H1 (cell line): ENCODE measurements around the gene OTOP1. TPM values are rescaled to one million over a fixed set of nuclear protein-coding genes. Genes with fewer than 3 reads are reported as not detected.

ENCODE experiments used
- CTCF ChIA-PET: fragments of 300-600 bp; sonication (Branson Sonifier 250); formaldehyde crosslinking; loops from one replicate; lab custom pipeline; 2021; ENCODE audit not compliant: partially characterized antibody; lab: Charles Lee
- POLR2A ChIA-PET: fragments of 300-600 bp; sonication (Branson Sonifier 250); formaldehyde crosslinking; loops from one replicate; lab custom pipeline; 2021; ENCODE audit warnings: inconsistent platforms; ENCODE audit not compliant: partially characterized antibody; lab: Charles Lee
- DNase-seq, 2 experiments: peaks; one replicate each; pipeline versions ENCODE4 v3.0.0 to v3.0.0-alpha.2; 2010 to 2022; ENCODE audit warnings: low spot score in 2 of 2, low read depth in 1 of 2, mixed read lengths in 1 of 2
- FAIRE-seq: peaks from 2 replicates; lab custom pipeline; 2011; peaks lifted over from hg19 to GRCh38; lab: Jason Lieb, UNC
- H2AFZ ChIP-seq: 2 replicates; pipeline ENCODE4 v1.8.1; 2012; ENCODE audit warnings: low read length, inconsistent platforms
- H2AK5ac ChIP-seq: 2 replicates; pipeline ENCODE4 v1.6.1; 2013; ENCODE audit warnings: low read depth, low read length
- H2BK120ac ChIP-seq: replicated peaks from 2 replicates; pipeline ENCODE3; 2013; ENCODE audit warnings: low read depth, low read length, inconsistent platforms
- H2BK12ac ChIP-seq: 2 replicates; pipeline ENCODE4 v1.6.1; 2013; ENCODE audit warnings: low read depth, low read length
- H2BK15ac ChIP-seq: 2 replicates; pipeline ENCODE4 v1.6.1; 2013; ENCODE audit warnings: low read length
- H2BK20ac ChIP-seq: 2 replicates; pipeline ENCODE4 v1.6.1; 2013; ENCODE audit warnings: low read length
- H2BK5ac ChIP-seq: 2 replicates; pipeline ENCODE4 v1.6.1; 2013; ENCODE audit warnings: low read depth, low read length
- H3K14ac ChIP-seq: 2 replicates; pipeline ENCODE4 v1.6.1; 2013; ENCODE audit warnings: inconsistent platforms; ENCODE audit not compliant: insufficient read length
- H3K18ac ChIP-seq: 2 replicates; pipeline ENCODE4 v1.6.1; 2013; ENCODE audit warnings: low read length; ENCODE audit errors: extremely low read depth
- H3K23ac ChIP-seq: 2 replicates; pipeline ENCODE4 v1.6.1; 2013; ENCODE audit warnings: inconsistent platforms; ENCODE audit not compliant: insufficient read length
- H3K23me2 ChIP-seq: 2 replicates; pipeline ENCODE4 v1.6.1; 2013; ENCODE audit warnings: low read depth, low read length
- H3K27ac ChIP-seq: 2 replicates; pipeline ENCODE4 v1.6.1; 2011; ENCODE audit warnings: low read depth, low read length, inconsistent platforms
- H3K27me3 ChIP-seq, 4 experiments: replicated peaks in 1 of 4; 1 replicate in 1 of 4; 2 replicates in 3 of 4; pipeline versions ENCODE4 v1.6.1 to v1.8.1; 2011 to 2013; ENCODE audit warnings: low read length in 3 of 4, mild to moderate bottlenecking in 3 of 4, inconsistent platforms in 2 of 4, mixed read lengths in 2 of 4, moderate library complexity in 1 of 4; ENCODE audit not compliant: control insufficient read depth in 3 of 4, insufficient read depth in 3 of 4; ENCODE audit errors: extremely low read depth in 1 of 4
- H3K36me3 ChIP-seq, 4 experiments: 2 replicates each; pipeline versions ENCODE4 v1.6.1 to v1.8.1; 2011 to 2013; ENCODE audit warnings: mild to moderate bottlenecking in 4 of 4, low read length in 3 of 4, moderate library complexity in 2 of 4, control low read depth in 1 of 4, inconsistent platforms in 1 of 4; ENCODE audit not compliant: insufficient read depth in 4 of 4, control insufficient read depth in 2 of 4
- H3K4ac ChIP-seq: replicated peaks from 2 replicates; pipeline ENCODE3; 2013; ENCODE audit warnings: low read length, low read depth, mixed read lengths, inconsistent platforms; ENCODE audit not compliant: insufficient read length
- H3K4me1 ChIP-seq, 4 experiments: replicated peaks in 1 of 4; 1 replicate in 1 of 4; 2 replicates in 3 of 4; pipeline versions ENCODE4 v1.6.1 to v1.8.1; 2011 to 2013; ENCODE audit warnings: low read length in 3 of 4, inconsistent platforms in 2 of 4, mixed read lengths in 1 of 4; ENCODE audit not compliant: insufficient read depth in 4 of 4, control insufficient read depth in 3 of 4
- H3K4me2 ChIP-seq, 2 experiments: 2 replicates each; pipeline versions ENCODE4 v1.6.1 to v1.8.1; 2011 to 2013; ENCODE audit warnings: low read depth in 2 of 2, low read length in 2 of 2, control low read depth in 1 of 2, inconsistent platforms in 1 of 2, mild to moderate bottlenecking in 1 of 2; ENCODE audit not compliant: insufficient read depth in 1 of 2
- H3K4me3 ChIP-seq, 4 experiments: fragments of 200-600, 300-600 bp in 1 of 4; sonication (generic), shearing (Covaris generic), sonication (Bioruptor Twin) in 1 of 4; 2 replicates each; pipeline versions ENCODE4 v1.5.1 to v1.8.1; 2011 to 2016; ENCODE audit warnings: low read length in 4 of 4, low read depth in 3 of 4, control low read depth in 2 of 4, inconsistent platforms in 2 of 4, mild to moderate bottlenecking in 2 of 4, mixed read lengths in 1 of 4, moderate library complexity in 1 of 4; ENCODE audit not compliant: insufficient read depth in 2 of 4; ENCODE audit errors: extremely low read depth in 1 of 4
- H3K56ac ChIP-seq: replicated peaks from 2 replicates; pipeline ENCODE3; 2013; ENCODE audit warnings: low read depth, mild to moderate bottlenecking, mixed read lengths, low read length, inconsistent platforms; ENCODE audit not compliant: insufficient read length
- H3K79me1 ChIP-seq: 2 replicates; pipeline ENCODE4 v1.6.1; 2013; ENCODE audit warnings: low read depth, low read length, control low read depth
- H3K79me2 ChIP-seq, 2 experiments: 2 replicates each; pipeline versions ENCODE4 v1.6.1 to v1.8.1; 2012 to 2013; ENCODE audit warnings: low read length in 2 of 2, mild to moderate bottlenecking in 2 of 2, inconsistent platforms in 1 of 2; ENCODE audit not compliant: insufficient read depth in 2 of 2, control insufficient read depth in 1 of 2
- H3K9ac ChIP-seq, 4 experiments: replicated peaks in 1 of 4; 1 replicate in 1 of 4; 2 replicates in 3 of 4; pipeline versions ENCODE4 v1.6.1 to v1.8.1; 2011 to 2013; ENCODE audit warnings: low read depth in 3 of 4, low read length in 3 of 4, control low read depth in 2 of 4, mild to moderate bottlenecking in 2 of 4, moderate library complexity in 2 of 4, inconsistent platforms in 1 of 4; ENCODE audit errors: extremely low read depth in 1 of 4
- H3K9me3 ChIP-seq, 2 experiments: 2 replicates each; pipeline versions ENCODE4 v1.6.1 to v1.8.1; 2012 to 2013; ENCODE audit warnings: mild to moderate bottlenecking in 2 of 2, moderate library complexity in 2 of 2, control low read depth in 1 of 2, inconsistent platforms in 1 of 2, low read depth in 1 of 2, low read length in 1 of 2, mixed read lengths in 1 of 2; ENCODE audit not compliant: insufficient read depth in 2 of 2
- H4K20me1 ChIP-seq, 2 experiments: replicated peaks in 1 of 2; 2 replicates each; pipeline versions ENCODE3 to v1.8.1; 2011 to 2013; ENCODE audit warnings: inconsistent platforms in 2 of 2, low read length in 2 of 2, mild to moderate bottlenecking in 1 of 2; ENCODE audit not compliant: insufficient read depth in 2 of 2, control insufficient read depth in 1 of 2
- H4K5ac ChIP-seq: 2 replicates; pipeline ENCODE4 v1.6.1; 2013; ENCODE audit warnings: low read length, low read depth, mixed read lengths, inconsistent platforms; ENCODE audit not compliant: insufficient read length
- H4K8ac ChIP-seq: 2 replicates; pipeline ENCODE4 v1.8.0; 2013; ENCODE audit warnings: mild to moderate bottlenecking, moderate library complexity, low read length, inconsistent platforms; ENCODE audit not compliant: insufficient read depth; ENCODE audit errors: extremely low read depth
- H4K91ac ChIP-seq: replicated peaks from 2 replicates; pipeline ENCODE3; 2013; ENCODE audit warnings: low read length, mixed read lengths, inconsistent platforms; ENCODE audit not compliant: insufficient read length
- EP300 ChIP-seq, 2 experiments: IDR thresholded peaks; 1 replicate in 1 of 2; 2 replicates in 1 of 2; pipeline ENCODE4 v1.6.1; 2011 to 2012; ENCODE audit warnings: low read depth in 2 of 2, low read length in 2 of 2, mild to moderate bottlenecking in 2 of 2, borderline replicate concordance in 1 of 2, inconsistent platforms in 1 of 2, moderate library complexity in 1 of 2
- GTF2F1 ChIP-seq: IDR thresholded peaks from 2 replicates; pipeline ENCODE4 v1.6.1; 2012; ENCODE audit warnings: low read depth, low read length, improper control_type of control experiment, borderline replicate concordance
- PHF8 ChIP-seq: fragments of 200-600 bp; sonication (generic); conservative IDR thresholded peaks from 2 replicates; pipeline ENCODE4 v1.7.1; 2012; ENCODE audit warnings: low read depth, mild to moderate bottlenecking, inconsistent platforms, low read length, moderate library complexity
- SRF ChIP-seq: IDR thresholded peaks from 2 replicates; pipeline ENCODE4 v1.6.1; 2011; ENCODE audit warnings: mild to moderate bottlenecking, low read depth, low read length, moderate library complexity
- TAF7 ChIP-seq: optimal IDR thresholded peaks from 2 replicates; pipeline ENCODE3; 2011; ENCODE audit warnings: low read depth, mild to moderate bottlenecking, inconsistent platforms, low read length, moderate library complexity, borderline replicate concordance
- TCF12 ChIP-seq: IDR thresholded peaks from 2 replicates; pipeline ENCODE4 v1.6.1; 2011; ENCODE audit warnings: low read depth, mild to moderate bottlenecking, low read length
- WGBS, 2 experiments: shearing (Covaris generic) in 1 of 2; methylation state at CpG; one replicate each; pipeline versions ENCODE4 v1.1.6 to v1.1.7; 2013 to 2015; ENCODE audit warnings: low lambda C conversion rate in 2 of 2, mixed read lengths in 2 of 2, inconsistent platforms in 1 of 2, low coverage in 1 of 2, missing lambda C conversion rate in 1 of 2; ENCODE audit not compliant: insufficient replicate concordance in 2 of 2, insufficient coverage in 1 of 2, insufficient read length in 1 of 2; ENCODE audit errors: extremely low coverage in 1 of 2, missing lambda C conversion rate in 1 of 2; 5-methylcytosine and 5-hydroxymethylcytosine counted together
- polyA plus RNA-seq, 7 experiments: library from polyadenylated mRNA; depleted of rRNA in 3 of 7; stranded (reverse) in 5 of 7; unstranded in 2 of 7; fragments of >200 nt in 5 of 7; fragments of 200-250 nt in 2 of 7; gene quantifications; 1 replicate in 5 of 7; 2 replicates in 1 of 7; 4 replicates in 1 of 7; pipeline versions ENCODE4 v1.2.1 to v1.2.3, GENCODE V29; 2011 to 2013; ENCODE audit warnings: missing spikeins in 2 of 7, mixed read lengths in 2 of 7
- total RNA-seq: library from RNA; stranded (reverse); fragmentation: NEBNext Ultra II Directional; extraction: Animal tissue kit (Norgen Biotek cat#: 25700); gene quantifications from 2 replicates; pipeline ENCODE4 v1.2.1, GENCODE V29; 2021

The OTOP1 gene
- total and polyA plus RNA-seq, 2 of the 8 experiments (the other 6 are each of a cell fraction or from before 2014, with no cell fraction given), result not detected

GRCh38 chr4:4254199-4254598 lies 27.5 kb upstream of the OTOP1 start:
- H3K4ac ChIP-seq, result no peak overlapping the region
- FAIRE-seq (no peak), DNase-seq (no peak)
- TF ChIP-seq EP300 (IDR thresholded peaks at IDR 0.05; ENCODE audit: borderline replicate concordance in 1 of 2, low read depth in 2 of 2, low read length in 2 of 2) (no peak), TAF7 (no peak), TCF12 (no peak), GTF2F1 (no peak), PHF8 (no peak), SRF (no peak)
- WGBS, 2 experiments, result 88% methylated on average over 11 of the region's 11 CpGs; no CpG with 5 or more reads in 1 of the 2 experiments
- ChIA-PET POLR2A (no interaction called here), CTCF (interaction anchor here (1.1 to 1.4 kb wide), 2 partner anchors 63 to 131 kb away, joined by 3 to 4 read pairs; no protein-coding TSS in a partner anchor)
- H2BK5ac ChIP-seq, result no peak overlapping the region
- H3K9ac ChIP-seq, result no peak overlapping the region
- H2BK12ac ChIP-seq, result no peak overlapping the region
- H4K8ac ChIP-seq, result no peak overlapping the region
- no peak overlapping the region for H3K18ac ChIP-seq
- H3K27me3 ChIP-seq, result peaks cover 0 to 6% (median 0%) of the 10 kb centered on the region in 4 experiments; a peak in 1 of 7 replicates
- no peaks in the 10 kb centered on the region; the same call in 1 of the 2 replicates for H3K23me2 ChIP-seq
- no peak overlapping the region for H2AK5ac ChIP-seq
- no peak overlapping the region for H2BK120ac ChIP-seq
- no peak overlapping the region for H3K4me3 ChIP-seq
- no peak overlapping the region for H2BK15ac ChIP-seq
- H2BK20ac ChIP-seq, result no peak overlapping the region
- no peak overlapping the region for H3K56ac ChIP-seq
- H3K9me3 ChIP-seq, result no peaks in the 10 kb centered on the region
- H3K27ac ChIP-seq, result no peak overlapping the region
- no peak overlapping the region for H4K5ac ChIP-seq
- H3K79me1 ChIP-seq, result no peaks in the 10 kb centered on the region
- no peak overlapping the region for H3K4me2 ChIP-seq
- no peak overlapping the region for H4K91ac ChIP-seq
- H2AFZ ChIP-seq, result no peak overlapping the region
- no peaks in the 10 kb centered on the region for H4K20me1 ChIP-seq
- H3K23ac ChIP-seq, result no peak overlapping the region
- no peak overlapping the region for H3K14ac ChIP-seq
- H3K36me3 ChIP-seq, result no peaks in the 10 kb centered on the region
- no peaks in the 10 kb centered on the region for H3K79me2 ChIP-seq
- 0 out of 7 replicates have a peak, but pooled peaks cover 0 to under 1% (median 0%) of the 10 kb centered on the region in 4 experiments for H3K4me1 ChIP-seq
